Measurements from ENCODE around the gene KIF26B. TPM values are rescaled to one million over a fixed set of nuclear protein-coding genes. Genes with fewer than 3 reads are reported as not detected.
"Not testable (repeated sequence)": the region's sequence is repeated elsewhere in the genome, so short reads cannot be mapped to it uniquely, and the experiment has no call there.

The KIF26B gene
- total RNA-seq, 4 donors from 2014 or later, result 3.6 to 7.0 (median 5.2) TPM

- TF ChIP-seq POLR2A (IDR thresholded peaks at IDR 0.05) (no peak), EP300 (IDR thresholded peaks at IDR 0.05) (no peak), CTCF (IDR thresholded peaks at IDR 0.05) (no peak), POLR2AphosphoS5 (IDR thresholded peaks at IDR 0.05) (no peak)
Observed at GRCh38 chr1:245395680-245396079, 240.9 kb downstream of the KIF26B start.

DNA sequence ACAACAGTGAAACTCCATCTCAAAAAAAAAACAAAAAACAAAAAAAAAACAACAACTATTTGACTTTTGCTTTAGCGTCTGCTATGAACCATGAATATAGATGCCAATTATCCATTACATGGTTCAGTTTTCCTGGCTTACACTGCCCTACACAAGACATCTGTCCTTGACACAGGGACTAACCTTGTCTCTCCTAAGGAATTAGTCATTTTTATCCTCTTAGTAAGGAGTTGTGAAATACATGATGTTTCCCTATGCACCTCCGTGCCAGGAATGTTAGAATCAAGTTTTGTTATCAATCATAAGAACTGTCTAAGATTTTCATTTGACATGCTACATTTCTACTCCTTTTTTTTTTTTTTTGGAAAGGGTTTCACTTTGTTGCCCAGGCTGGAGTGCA lies 241.8 kb downstream of the KIF26B start:
- WGBS, result 43% methylated on average over 2 of the region's 2 CpGs
- no peak for TF ChIP-seq EP300 (IDR thresholded peaks at IDR 0.05)
- TF ChIP-seq CTCF (IDR thresholded peaks at IDR 0.05), result no peak
- no peak for TF ChIP-seq POLR2A (IDR thresholded peaks at IDR 0.05)
- TF ChIP-seq POLR2AphosphoS5 (IDR thresholded peaks at IDR 0.05), result no peak

More at GRCh38 chr1:245395680-245396079, 240.9 kb downstream of the KIF26B start:
- Histone ChIP-seq H3K27ac (no peak overlapping the region), H3K4me3 (no peak overlapping the region), H3K36me3 (no peaks in the 10 kb centered on the region), H3K27me3 (peaks cover 4% of the 10 kb centered on the region), H3K4me1 (no peaks in the 10 kb centered on the region), H3K9me3 (no peaks in the 10 kb centered on the region)
- WGBS, result 52% methylated on average over 4 of the region's 4 CpGs
- DNase-seq (ENCODE audit: low spot score in 2 of 2), result no peak

DNA sequence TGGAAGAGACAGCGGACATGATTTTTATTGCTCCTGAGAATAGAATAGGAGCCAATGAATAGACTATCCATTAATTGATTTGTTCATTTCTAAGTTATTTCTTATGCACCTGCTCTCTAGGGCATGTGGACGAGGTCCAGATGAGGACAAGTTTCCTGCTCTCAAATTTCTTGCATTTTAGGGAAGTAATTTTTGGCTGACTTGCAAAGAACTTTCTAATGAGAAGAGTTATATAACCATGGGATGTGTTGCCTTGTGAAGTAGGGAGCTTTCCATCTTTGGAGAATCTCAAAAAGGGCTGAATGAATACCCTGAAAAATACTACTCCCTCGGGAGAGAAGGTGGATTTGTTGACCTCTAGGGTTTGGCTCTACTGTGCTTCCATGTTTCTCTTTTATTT lies 243.0 kb downstream of the KIF26B start:
- no peaks in the 10 kb centered on the region for H3K4me1 ChIP-seq
- H3K36me3 ChIP-seq, result no peaks in the 10 kb centered on the region
- 52% methylated on average over 3 of the region's 3 CpGs for WGBS
- peaks cover 4% of the 10 kb centered on the region for H3K27me3 ChIP-seq
- H3K9me3 ChIP-seq, result no peaks in the 10 kb centered on the region
- H3K27ac ChIP-seq, result no peak overlapping the region
- TF ChIP-seq EP300 (IDR thresholded peaks at IDR 0.05), result no peak
- no peak for TF ChIP-seq POLR2A (IDR thresholded peaks at IDR 0.05)
- TF ChIP-seq POLR2AphosphoS5 (IDR thresholded peaks at IDR 0.05), result no peak
- TF ChIP-seq CTCF (IDR thresholded peaks at IDR 0.05), result no peak
- H3K4me3 ChIP-seq, result no peak overlapping the region
- DNase-seq (ENCODE audit: low spot score in 2 of 2), result no peak

More for the DNA sequence above, 241.8 kb downstream of the KIF26B start:
- H3K4me1 ChIP-seq, result no peaks in the 10 kb centered on the region
- no peak for DNase-seq (ENCODE audit: low spot score in 2 of 2)
- no peak overlapping the region for H3K27ac ChIP-seq
- H3K4me3 ChIP-seq, result no peak overlapping the region
- peaks cover 4% of the 10 kb centered on the region for H3K27me3 ChIP-seq
- no peaks in the 10 kb centered on the region for H3K36me3 ChIP-seq
- no peaks in the 10 kb centered on the region for H3K9me3 ChIP-seq

DNA sequence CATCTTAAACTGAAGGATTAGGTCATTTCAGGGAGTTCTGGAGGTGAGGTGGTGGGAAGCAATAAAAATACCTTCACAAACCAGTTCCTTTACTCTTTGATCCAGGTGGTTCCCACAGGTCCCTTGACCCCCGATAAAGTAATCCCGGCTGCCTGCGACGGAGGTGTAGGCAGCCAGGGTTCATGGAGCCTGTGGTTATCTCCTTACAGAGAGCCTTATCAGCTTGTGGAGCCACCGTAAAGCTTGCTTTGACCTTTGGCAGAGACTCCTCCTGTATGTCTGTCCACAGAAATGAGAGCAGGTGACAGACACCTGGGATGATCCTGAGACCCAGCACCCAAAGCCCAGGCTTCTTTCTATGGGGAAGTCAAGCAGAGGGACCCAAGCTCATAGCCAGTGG lies 243.4 kb downstream of the KIF26B start:
- H3K27me3 ChIP-seq, result peaks cover 4% of the 10 kb centered on the region
- H3K4me1 ChIP-seq, result no peaks in the 10 kb centered on the region
- no peak for DNase-seq (ENCODE audit: low spot score in 2 of 2)
- H3K4me3 ChIP-seq, result no peak overlapping the region
- H3K9me3 ChIP-seq, result no peaks in the 10 kb centered on the region
- H3K36me3 ChIP-seq, result no peaks in the 10 kb centered on the region
- H3K27ac ChIP-seq, result no peak overlapping the region
- TF ChIP-seq CTCF (IDR thresholded peaks at IDR 0.05), result no peak
- TF ChIP-seq EP300 (IDR thresholded peaks at IDR 0.05), result no peak
- TF ChIP-seq POLR2A (IDR thresholded peaks at IDR 0.05), result no peak
- TF ChIP-seq POLR2AphosphoS5 (IDR thresholded peaks at IDR 0.05), result no peak
- WGBS, result 64% methylated on average over 5 of the region's 5 CpGs

GRCh38 chr1:245401881-245402587 lies 247.2 kb downstream of the KIF26B start:
- 87% methylated on average over 7 of the region's 7 CpGs for WGBS
- no peak overlapping the region for H3K4me3 ChIP-seq
- H3K27ac ChIP-seq, result no peak overlapping the region
- H3K27me3 ChIP-seq, result no peaks in the 10 kb centered on the region
- H3K9me3 ChIP-seq, result no peaks in the 10 kb centered on the region
- H3K4me1 ChIP-seq, result no peaks in the 10 kb centered on the region
- H3K36me3 ChIP-seq, result no peaks in the 10 kb centered on the region
- TF ChIP-seq EP300 (IDR thresholded peaks at IDR 0.05), result no peak
- no peak for TF ChIP-seq POLR2AphosphoS5 (IDR thresholded peaks at IDR 0.05)
- no peak for TF ChIP-seq POLR2A (IDR thresholded peaks at IDR 0.05)
- TF ChIP-seq CTCF (IDR thresholded peaks at IDR 0.05), result no peak
- no peak for DNase-seq (ENCODE audit: low spot score in 2 of 2)

- not testable (repeated sequence) for H3K27me3 ChIP-seq; DNase-seq (ENCODE audit: low spot score in 2 of 2); H3K36me3 ChIP-seq; H3K4me3 ChIP-seq; H3K9me3 ChIP-seq; H3K27ac ChIP-seq; H3K4me1 ChIP-seq
- WGBS, result 92% methylated on average over 4 of the region's 4 CpGs
Observed at GRCh38 chr1:245402998-245403397, 248.2 kb downstream of the KIF26B start.

Data from suprapubic skin (tissue), 4 donors.